Stimulated activated CD4-positive, alpha-beta T cell treated with anti-CD3 and anti-CD28 coated beads, TNF-alpha, amount 100 ng/mL, for 24 hours (primary cell): ENCODE data around the gene PPFIA1.

ENCODE experiments used
- DNase-seq, 3 experiments: peaks; one replicate each; pipeline ENCODE4 v3.0.0-alpha.2; 2020; ENCODE audit warnings: low read depth in 3 of 3

Gene PPFIA1

DNA sequence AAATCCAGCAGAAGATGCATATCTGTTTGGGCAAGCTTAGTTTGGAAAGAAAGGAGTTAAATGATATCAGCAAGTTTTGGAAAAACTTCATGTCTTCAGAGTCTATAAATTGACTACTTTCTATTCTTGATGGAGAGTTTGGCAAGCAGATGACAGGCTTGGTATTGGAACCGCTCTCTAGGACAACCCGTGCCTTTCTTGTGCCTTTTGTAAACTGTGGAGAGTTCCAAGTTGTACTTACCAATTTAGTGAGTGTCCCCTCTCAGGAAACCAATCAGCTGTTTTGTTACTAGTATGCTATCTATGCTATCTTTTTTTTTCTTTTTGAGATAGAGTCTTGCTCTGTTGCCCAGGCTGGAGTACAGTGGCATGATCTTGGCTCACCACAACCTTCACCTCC lies 84.1 kb downstream of the PPFIA1 start:
- DNase-seq: no peak

DNA sequence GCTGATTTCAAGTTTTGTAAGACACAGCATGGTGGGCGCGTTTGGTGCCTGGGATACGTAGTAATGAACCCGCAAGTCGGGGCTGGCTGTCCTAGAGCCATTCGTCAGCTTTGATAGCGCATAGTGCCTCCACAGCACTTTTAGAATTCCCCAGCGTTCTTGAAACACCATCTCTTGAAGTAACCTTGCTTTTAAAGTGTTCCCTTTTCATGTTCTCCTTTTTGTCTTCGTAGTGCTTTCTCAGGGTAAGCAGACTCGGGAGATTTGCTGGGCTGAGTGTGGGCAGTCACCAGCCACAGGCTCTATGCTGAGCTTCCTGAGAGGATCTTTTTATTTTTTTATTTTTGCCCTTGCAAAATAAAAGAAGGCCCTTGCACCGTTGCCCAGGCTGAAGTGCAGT lies 88.3 kb downstream of the PPFIA1 start:
- no peak for DNase-seq

DNA sequence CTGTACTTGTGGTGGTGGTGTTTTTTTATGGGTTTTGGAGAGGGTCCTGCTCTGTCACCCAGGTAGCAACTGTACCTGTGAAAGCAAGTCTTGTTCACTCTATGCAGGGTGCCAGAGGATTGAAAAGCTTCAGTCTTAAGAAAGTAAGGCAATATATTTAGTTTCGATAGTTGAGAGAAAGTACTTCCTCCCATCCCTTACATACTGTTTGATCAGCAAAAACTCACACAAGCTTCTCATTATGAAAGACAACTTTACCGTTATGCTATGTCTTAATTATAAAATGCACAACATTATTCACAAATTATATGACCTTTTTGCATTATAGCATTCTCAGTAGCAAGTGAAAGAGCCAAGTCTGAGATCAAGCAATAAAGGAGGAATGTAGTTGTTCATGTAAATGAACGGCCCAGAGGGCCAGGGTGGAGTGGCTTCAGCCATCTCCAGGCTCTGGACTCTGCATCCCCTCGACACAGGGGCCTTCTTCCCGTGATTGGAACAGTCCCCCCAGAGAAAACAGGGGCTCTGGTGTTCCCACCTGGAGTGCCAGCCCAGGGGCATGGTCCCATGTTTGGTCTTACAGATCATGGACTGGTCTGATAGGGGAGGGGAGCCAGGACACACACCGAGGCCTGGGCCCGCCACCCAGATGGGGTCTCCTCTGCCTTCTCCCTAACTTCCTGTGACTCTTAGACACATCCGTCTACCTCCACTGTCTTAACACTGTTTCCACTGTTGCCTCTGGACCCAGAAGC lies 89.1 kb downstream of the PPFIA1 start:
- no peak for DNase-seq

DNA sequence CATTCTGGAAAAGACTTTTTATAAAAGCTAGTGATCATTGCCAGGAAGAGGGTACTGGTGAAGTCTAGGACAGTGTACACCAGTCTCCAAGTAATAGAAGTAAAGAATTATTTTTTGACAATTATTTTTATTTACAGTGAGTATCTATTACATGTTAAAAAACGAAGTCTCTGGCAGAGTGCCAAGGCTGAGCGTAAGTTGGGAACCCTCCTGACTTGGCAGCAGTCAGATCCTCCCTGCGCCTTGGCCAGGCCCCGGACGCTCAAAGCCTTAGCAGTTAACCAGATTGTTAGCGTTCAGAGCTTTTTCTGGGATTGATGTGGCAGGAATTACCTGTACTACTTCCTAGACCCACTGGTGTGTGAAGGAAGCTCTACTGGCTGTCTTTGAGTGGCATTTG lies 89.7 kb downstream of the PPFIA1 start:
- no peak for DNase-seq

DNA sequence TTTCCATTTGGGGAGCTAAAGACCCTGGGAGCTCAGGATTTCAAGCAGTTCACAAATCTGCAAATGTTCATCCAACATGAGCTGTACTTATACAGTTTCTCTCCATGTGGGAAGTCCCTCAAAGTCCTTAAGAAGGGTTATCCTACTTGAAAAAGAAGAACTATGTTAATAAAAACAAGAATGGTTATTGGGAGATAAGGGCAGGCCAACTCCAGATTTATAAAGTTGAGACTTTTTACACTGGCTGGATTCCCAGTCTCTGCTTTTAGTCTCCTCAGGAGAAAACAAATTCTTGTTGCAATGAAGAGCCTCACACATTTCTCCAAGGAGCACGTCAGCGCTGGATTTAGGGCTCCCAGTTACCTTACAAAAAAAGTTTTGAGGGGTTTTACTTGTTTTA lies 93.7 kb downstream of the PPFIA1 start:
- DNase-seq: no peak

DNA sequence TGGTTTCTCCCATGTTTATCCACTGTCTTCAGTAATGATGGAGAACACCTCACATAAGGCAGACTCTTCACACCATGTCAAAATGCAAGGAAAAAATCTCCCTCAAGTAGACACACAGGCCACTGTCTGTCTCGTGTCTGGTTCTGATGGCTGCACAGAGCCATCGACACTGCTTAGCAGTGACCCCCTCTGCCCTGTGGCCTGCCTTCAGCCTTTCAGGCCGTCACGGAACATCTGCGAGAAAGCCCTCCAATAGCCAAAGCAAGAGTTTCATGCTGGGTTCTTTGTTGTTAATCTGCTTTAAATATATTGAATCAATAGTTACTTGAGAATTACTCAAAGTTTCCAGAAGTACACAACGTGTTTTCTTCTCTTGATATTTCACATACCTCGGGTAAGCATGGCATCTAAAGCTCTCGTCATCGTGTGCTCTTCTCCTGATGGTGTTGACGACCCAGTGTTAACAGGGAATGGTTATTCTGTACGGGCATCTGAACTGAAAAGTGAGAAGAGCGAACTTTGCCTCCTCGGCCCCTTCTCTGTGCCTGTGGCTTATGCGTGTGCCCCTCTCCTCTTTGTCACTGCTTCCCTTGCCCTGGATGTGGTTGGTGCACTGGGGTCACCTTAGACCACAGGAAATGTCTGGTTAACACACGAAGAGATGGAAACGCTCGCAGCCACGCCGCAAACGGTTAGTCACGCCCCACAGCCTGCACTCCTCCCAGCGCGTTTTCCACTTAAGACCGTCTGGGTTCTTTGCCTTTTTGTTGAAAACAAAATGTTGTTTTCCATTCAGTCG lies 94.5 kb downstream of the PPFIA1 start:
- peak; percentile 45 to 80 (median 50) for DNase-seq

DNA sequence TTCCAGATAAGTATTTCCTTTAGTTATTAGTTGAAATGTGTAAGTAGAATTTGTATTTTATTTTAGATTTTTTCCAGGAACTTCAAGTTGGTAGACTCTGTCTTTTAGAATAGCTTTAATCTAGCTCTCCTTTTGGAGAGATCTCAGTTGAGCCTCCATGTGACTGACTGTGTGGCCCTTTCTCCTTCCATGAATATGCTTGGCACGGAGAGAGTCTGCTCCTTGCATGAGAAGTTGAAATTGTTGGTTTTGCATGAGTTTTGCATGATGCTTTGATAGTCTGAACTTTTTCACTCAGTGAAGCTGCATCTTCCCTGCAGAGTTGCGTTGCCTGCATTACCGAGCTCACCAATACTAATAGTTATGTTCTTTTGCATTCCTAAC lies 95.0 kb downstream of the PPFIA1 start:
- DNase-seq: no peak

DNA sequence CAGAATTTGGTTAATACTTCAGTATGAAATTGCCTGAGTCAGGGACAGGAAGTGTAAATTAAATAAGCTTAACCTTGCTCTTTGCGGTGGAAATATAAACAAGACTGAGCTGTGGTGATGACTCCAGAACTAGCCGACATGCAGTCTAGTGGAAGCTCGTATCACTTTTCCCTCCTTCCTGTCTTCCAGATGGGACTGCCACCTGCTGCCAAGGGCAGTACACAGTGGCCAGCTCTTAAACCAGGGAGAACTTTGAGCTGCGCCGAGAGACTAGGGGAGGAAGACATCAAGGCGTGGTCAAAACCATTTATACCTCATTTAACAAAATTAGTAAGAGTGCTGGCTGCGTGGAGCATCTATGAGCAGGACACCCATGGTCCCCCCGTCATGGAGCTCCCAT lies 96.6 kb downstream of the PPFIA1 start:
- DNase-seq: no peak

DNA sequence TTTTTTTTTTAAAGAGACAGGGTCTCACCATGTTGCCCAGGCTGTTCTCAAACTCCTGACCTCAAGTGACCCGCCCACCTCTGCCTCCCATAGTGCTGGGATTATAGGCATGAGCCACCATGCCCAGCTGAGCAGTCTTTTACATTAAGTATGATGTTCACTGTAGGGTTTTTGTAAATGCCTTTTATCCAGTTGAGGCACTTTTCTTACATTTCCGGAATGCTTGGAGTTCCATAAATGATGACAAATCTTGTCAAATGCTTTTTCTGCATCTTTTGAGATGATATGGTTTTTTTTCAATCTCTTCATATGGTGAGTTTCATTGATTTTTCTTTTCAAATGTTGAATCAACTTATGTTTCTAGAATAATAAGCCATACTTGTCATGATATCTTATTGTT lies 98.5 kb downstream of the PPFIA1 start:
- DNase-seq: no peak

DNA sequence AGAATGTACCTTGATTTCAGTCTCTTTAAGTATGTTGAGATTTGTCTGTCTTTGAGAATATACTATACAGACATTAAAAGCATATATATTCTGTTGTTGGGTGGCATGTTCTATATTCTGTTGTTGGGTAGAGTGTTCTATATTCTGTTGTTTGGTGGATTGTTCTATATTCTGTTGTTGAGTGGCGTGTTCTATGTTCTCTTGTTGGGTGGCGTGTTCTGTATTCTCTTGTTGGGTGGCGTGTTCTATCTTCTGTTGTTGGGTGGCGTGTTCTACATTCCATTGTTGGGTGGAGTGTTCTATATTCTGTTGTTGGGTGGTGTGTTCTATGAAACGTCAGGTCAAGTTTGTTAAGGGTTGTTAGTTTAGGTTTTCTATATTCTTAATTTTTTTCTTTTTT lies 100.8 kb downstream of the PPFIA1 start:
- no peak for DNase-seq

DNA sequence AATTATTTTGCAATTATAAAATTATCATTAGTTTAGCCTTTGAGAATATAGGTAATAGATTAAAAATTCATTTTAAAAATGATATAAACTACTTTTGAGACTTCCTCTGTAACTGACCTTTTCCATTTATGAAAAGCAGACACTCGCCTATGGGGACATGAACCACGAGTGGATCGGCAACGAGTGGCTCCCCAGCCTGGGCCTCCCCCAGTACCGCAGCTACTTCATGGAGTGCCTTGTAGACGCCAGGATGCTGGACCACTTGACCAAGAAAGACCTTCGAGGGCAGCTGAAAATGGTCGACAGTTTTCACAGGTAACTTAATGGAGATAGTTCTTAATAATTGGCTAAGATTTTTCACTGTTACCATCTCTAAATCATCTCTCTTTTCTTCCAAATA lies 101.6 kb downstream of the PPFIA1 start:
- DNase-seq: no peak

DNA sequence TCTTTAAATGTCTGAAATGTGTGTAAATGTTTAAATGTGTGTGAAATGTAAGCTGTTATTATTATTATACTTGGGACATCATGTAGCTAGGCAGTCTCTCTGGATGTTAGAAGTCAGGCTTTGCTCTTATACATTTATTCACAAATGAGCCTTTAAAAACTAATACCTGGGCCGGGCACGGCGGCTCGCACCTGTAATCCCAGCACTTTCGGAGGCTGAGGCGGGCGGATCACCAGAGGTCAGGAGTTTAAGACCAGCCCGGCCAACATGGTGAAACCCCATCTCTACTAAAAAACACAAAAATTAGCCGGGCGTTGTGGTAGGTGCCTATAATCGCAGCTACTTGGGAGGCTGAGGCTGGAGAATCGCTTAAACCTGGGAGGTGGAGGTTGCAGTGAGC lies 106.1 kb downstream of the PPFIA1 start:
- DNase-seq: no peak

DNA sequence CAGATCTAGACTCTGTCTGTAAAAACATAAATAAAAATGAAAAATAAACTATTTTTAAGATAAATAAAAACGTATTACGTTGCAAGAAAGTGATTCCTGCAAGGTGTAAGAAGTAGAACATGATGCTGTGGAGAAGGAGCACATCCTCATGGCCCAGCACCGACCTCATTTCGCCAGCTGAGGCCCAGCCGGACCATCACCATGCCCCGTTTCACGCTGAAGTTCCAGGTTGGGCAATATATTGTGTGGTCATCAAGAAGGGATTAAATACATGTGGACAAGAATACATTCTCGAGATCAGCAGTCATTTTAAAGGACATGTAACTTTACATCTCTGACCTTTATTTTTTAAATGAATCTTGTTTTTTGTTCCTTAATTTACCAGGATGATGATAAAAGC lies 107.2 kb downstream of the PPFIA1 start:
- DNase-seq: no peak

DNA sequence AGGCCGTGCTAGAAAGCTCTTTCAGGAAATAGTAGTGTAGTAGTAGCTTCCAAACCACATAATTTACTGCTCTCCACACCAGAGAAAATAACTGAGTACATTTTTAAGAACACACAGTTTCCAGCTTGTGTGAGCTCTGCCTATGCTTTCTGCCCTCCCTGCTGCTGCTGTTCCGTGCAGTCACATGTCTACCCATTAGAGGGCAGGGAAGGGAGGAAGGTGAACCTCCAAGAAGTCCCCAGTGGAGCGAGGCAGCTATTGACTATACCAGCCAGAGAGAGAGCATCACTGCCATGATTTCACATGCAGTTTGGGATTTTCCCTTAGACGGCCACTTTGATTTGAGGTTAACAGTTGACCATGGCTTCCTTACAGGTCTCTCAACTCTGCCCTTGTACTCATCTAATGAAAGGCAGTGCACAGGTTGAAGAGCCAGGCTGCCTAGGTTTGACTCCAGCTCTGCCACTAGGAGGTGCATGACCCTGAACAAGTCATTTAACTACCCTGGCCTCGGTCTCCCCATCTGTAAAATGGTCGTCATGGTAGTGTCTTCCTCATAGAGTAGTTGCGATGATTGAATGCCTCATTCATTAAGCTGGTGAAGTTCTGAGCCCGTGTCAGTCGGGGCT lies 108.1 kb downstream of the PPFIA1 start:
- DNase-seq: no peak

DNA sequence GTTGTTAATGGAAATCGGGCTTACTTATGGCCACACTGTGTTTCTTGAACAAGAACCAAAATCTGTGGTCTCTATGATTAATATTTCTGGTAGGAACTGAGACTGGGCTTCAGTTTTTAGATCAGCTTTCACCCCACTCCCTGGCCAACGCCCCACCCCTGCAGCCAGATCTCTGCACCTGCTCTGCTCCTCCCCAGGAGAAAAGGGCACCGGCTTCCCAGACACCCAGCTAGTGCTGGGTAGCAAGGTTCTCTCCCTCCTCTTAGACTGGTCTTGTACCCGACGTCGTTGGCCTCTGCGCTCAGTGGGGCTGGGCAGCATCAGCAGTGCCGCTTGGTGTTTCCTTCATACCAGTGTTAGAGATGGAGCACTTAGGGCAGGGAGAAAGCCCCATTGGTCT lies 110.9 kb downstream of the PPFIA1 start:
- no peak for DNase-seq

DNA sequence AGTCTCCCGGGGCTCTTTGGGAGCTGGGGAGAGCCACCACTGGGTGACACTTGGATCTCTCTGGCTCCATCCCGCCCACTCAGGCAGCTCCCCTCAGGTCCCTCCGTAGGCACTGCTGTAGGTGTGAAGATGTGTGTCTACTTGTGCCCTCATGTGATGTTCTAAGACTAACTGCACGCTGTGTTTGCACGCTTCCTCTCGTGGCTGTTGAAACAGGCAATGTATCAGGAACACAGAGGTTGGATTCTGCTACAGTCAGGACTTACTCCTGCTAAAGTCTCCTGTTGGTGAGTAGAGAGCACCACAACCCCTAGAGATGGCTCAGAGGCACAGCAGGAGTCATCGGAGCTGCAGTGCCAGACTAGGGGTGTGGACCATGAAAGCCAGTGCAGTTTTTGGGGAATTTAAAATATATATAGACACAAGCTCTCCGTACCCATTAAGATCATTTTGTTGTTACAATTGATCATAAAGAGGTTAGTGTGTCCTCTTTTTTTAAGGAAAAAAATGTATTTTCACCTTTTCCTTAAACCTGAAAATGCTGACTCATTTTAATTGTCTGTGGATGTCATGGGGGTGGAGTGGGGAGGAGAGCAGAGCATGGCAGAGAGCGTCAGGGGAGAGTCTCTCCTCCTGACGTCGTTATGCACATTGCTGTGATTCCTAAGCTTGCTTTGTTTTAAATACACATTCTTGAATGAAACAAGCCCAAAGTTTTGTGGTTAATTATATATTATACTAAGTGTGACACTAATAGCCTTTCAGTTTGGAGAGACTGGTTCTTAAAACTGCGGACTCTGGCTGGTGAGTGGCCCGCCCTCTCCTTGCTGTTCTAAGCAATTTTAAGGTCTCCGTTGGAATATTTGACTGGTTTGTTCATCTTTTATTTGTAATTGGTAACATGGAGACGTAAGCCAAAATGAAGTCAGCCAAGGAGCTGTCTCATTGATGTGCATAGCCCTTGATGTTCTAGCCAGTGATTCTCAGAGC lies 111.7 kb downstream of the PPFIA1 start:
- DNase-seq: no peak

DNA sequence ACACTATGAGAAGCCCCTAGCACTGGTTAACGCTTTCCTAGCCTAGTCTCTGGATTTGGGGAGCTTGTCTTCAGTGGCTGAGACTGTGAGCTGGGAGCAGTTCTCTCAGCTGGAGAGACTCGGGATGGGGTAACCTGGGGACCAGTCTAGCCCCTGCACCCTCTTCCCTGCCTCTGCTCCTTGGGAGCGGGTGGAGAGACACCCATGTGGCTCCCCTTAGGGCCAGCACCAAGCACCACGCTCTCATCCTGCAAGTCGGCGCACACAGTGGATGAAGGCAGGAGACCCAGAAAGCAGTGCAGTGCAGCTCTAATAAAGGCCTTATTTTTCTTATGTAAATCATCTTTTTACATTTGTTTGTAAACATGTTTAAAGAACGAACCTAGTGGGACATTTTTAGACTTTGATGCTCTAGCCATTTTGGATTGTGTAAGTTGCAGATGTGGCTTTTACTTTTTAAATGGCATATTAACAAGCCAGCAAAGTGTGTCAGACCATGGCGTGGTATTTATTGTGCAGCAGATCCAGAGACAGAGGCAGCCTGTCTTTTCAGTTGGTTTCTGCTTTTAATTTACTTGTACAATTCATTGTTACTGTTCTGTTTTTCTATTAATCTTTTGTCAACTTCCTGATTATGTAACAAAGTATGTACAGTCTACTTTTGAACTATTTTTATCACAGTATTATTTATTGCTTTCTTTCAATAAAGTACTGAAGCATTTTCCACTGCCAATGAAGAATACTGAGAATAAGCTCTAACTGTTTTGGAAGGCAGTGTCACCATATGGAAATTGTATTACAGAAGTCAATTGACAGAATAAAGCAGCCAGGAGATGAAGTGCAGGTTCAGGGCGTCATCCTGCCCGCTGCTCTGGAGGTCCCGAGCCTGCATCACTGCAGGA lies 113.4 kb downstream of the PPFIA1 start:
- DNase-seq: no peak

DNA sequence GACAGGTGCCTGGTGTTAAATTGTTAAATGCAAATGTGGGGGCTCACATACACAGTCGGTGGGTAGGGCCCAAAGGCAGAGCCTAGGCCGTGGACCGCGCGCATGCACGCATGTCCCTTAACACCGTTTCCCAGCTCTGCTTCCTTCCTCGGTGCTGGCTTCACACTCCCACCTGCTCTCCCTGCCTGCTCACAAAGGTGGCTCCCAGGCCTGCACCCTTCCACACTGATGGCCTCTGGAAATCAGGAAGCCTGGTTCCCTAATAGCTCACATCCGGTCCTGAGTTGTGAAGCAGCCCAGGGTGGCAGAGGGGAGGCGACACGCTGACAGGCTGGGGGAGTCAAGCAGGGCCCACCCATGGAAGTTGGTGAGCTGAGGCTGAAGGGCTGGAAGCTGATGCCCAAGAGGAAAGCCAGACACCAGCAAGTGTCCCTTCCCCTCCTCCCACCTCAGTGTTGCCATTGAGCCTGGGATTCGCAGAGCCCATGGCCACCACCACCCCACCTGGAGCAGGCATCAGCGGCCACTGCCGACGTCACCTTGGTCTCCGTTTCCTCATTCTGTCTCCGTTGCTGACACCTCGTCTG lies 114.2 kb downstream of the PPFIA1 start:
- DNase-seq: no peak

DNA sequence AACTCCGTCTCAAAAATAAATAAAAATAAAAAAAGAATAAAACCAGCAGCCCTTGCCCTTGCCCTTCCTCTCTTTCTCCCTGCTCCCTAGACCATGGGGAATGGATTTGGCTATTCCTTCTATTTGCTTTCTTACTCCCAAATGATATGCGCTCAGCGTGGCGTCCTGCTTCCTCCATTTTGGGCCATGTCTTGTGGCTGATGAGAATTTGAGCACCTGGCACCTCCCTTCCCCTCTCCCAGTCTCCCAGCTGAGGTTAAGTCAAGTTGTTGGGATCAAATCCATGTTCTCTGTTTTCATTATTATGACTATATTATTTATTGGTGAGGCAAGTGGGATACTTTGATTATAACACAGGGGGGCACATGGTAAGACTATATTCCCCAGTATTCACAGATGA lies 117.1 kb downstream of the PPFIA1 start:
- DNase-seq: no peak

DNA sequence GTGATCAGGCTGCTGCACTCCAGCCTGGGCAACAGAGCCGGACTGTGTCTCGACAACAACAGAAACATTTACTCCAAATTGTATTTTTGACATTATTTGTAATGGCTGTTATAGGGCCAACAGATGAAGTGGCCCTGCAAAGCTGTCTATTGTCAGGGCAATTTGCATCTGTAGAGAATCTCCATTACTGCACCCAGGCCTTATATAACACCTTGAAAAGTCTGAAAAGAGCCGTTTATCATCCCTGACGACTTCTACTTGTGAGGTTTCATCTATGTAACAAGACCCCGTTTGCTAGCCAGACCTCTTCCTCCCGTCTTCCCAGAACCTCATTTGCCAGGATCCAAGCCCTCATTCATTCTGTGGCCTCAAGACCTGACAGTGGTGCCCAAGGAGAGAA lies 118.7 kb downstream of the PPFIA1 start:
- no peak for DNase-seq
